ENCODE results near the gene CLIC1.
A peak's percentile ranks its signal among the peaks of the same experiment; 100 is the strongest.

CLIC1 gene

GRCh38 chr6:31700740-31701401 lies 35.5 kb downstream of the CLIC1 start:
- DNase-seq, result no peak

- DNase-seq, result peak; percentile 21
These were observed 38.8 kb downstream of the CLIC1 start for GRCh38 chr6:31697555-31697954.

- no peak for DNase-seq
These were observed 42.8 kb downstream of the CLIC1 start for GRCh38 chr6:31693535-31693934.

- no peak for DNase-seq
These were observed 43.4 kb downstream of the CLIC1 start for GRCh38 chr6:31692886-31693285.

GRCh38 chr6:31692353-31692752 lies 44.0 kb downstream of the CLIC1 start:
- DNase-seq, result no peak

GRCh38 chr6:31691564-31692108 lies 44.7 kb downstream of the CLIC1 start:
- no peak for DNase-seq

GRCh38 chr6:31691078-31691463 lies 45.3 kb downstream of the CLIC1 start:
- DNase-seq, result no peak

GRCh38 chr6:31690231-31691077 lies 45.9 kb downstream of the CLIC1 start:
- no peak for DNase-seq

GRCh38 chr6:31689249-31690110 lies 46.9 kb downstream of the CLIC1 start:
- DNase-seq, result no peak

GRCh38 chr6:31687860-31688693 lies 48.3 kb downstream of the CLIC1 start:
- DNase-seq, result no peak

GRCh38 chr6:31687321-31687720 lies 49.0 kb downstream of the CLIC1 start:
- DNase-seq, result no peak

GRCh38 chr6:31686483-31686882 lies 49.8 kb downstream of the CLIC1 start:
- no peak for DNase-seq

- DNase-seq, result no peak
These were observed 52.7 kb downstream of the CLIC1 start for GRCh38 chr6:31683591-31683990.

- peak; percentile 37 for DNase-seq
These were observed 55.1 kb downstream of the CLIC1 start for GRCh38 chr6:31681135-31681671.

Data from stimulated activated CD4-positive, alpha-beta T cell treated with anti-CD3 and anti-CD28 coated beads, Interleukin-1b, Interleukin-23, amount 100 ng/mL, for 48 hours (primary cell).